Pons (tissue), 1 donor: ENCODE measurements around the gene ISLR.

Source experiments
- DNase-seq: peaks from one replicate; pipeline ENCODE4 v3.0.0-alpha.2; 2016; ENCODE audit warnings: low spot score

ISLR gene

GRCh38 chr15:74194572-74195559 is 21.4 kb downstream of the ISLR start:
- DNase-seq, result no peak

- no peak for DNase-seq
Observed at GRCh38 chr15:74196175-74196574, 22.7 kb downstream of the ISLR start.

GRCh38 chr15:74197176-74197965 is 23.9 kb downstream of the ISLR start:
- DNase-seq, result no peak

- no peak for DNase-seq
Observed at GRCh38 chr15:74199297-74199652, 25.8 kb downstream of the ISLR start.

GRCh38 chr15:74200412-74200815 is 26.9 kb downstream of the ISLR start:
- no peak for DNase-seq

GRCh38 chr15:74200871-74201419 is 27.4 kb downstream of the ISLR start:
- DNase-seq, result no peak

- DNase-seq, result no peak
Observed at GRCh38 chr15:74201710-74202420, 28.4 kb downstream of the ISLR start.

- no peak for DNase-seq
Observed at GRCh38 chr15:74202452-74203401, 29.2 kb downstream of the ISLR start, which contains the start of gene STRA6. STRA6 (minus strand) TSS chr15:74202787; CDS start chr15:74202267, 520 bp downstream.

- no peak for DNase-seq
Observed at GRCh38 chr15:74203914-74204431, 30.5 kb downstream of the ISLR start.

- DNase-seq, result no peak
Observed at GRCh38 chr15:74205582-74205947, 32.1 kb downstream of the ISLR start.

- no peak for DNase-seq
Observed at GRCh38 chr15:74206801-74207281, 33.3 kb downstream of the ISLR start.

GRCh38 chr15:74207652-74208440 is 34.3 kb downstream of the ISLR start:
- no peak for DNase-seq

- no peak for DNase-seq
Observed at GRCh38 chr15:74208496-74208895, 35.0 kb downstream of the ISLR start.

GRCh38 chr15:74208901-74209559 is 35.5 kb downstream of the ISLR start:
- no peak for DNase-seq

- DNase-seq, result no peak
Observed at GRCh38 chr15:74209560-74209958, 36.0 kb downstream of the ISLR start.

GRCh38 chr15:74209997-74210671 is 36.6 kb downstream of the ISLR start:
- DNase-seq, result no peak

- DNase-seq, result no peak
Observed at GRCh38 chr15:74210729-74211128, 37.2 kb downstream of the ISLR start.

- DNase-seq, result no peak
Observed at GRCh38 chr15:74211656-74212055, 38.1 kb downstream of the ISLR start.
